ENCODE data around the gene FBXL17. TPM values are rescaled to one million over a fixed set of nuclear protein-coding genes. Genes with fewer than 3 reads are reported as not detected.

Gene FBXL17
- total RNA-seq, 8 experiments from 2014 or later = 14.5 to 30.0 (median 26.6) TPM

- in situ Hi-C loops (cut with MboI; ENCODE audit: low pct_unique_long_range_greater_than_20kb in 2 of 9, low sequenced_read_pairs in 9 of 9, unreplicated experiment in 9 of 9) = no loop called here
- ATAC-seq (replicated peaks in 6 of 8) = no peak
- WGBS, 10 experiments = 71 to 100% (median 100%) methylated on average over 1 of the region's 1 CpG; no CpG with 5 or more reads in 1 of the 10 experiments
- no peak overlapping the region for H3K27ac ChIP-seq
- H3K4me3 ChIP-seq = no peak overlapping the region
- H3K4me1 ChIP-seq (replicated peaks in 1 of 2) = no peaks in the 10 kb centered on the region
Measured at GRCh38 chr5:108104448-108104847, 277.4 kb downstream of the FBXL17 start.

GRCh38 chr5:108102463-108102862, 279.4 kb downstream of the FBXL17 start:
- ATAC-seq (replicated peaks in 6 of 8) = no peak
- in situ Hi-C loops (cut with MboI; ENCODE audit: low pct_unique_long_range_greater_than_20kb in 2 of 9, low sequenced_read_pairs in 9 of 9, unreplicated experiment in 9 of 9) = no loop called here
- Histone ChIP-seq H3K27ac (no peak overlapping the region), H3K4me3 (no peak overlapping the region), H3K4me1 (replicated peaks in 1 of 2) (no peaks in the 10 kb centered on the region)
- 66 to 100% (median 94%) methylated on average over 1 to 3 of the region's 3 CpGs for WGBS, 10 experiments

- no peak overlapping the region for H3K4me3 ChIP-seq
- no peak for ATAC-seq (replicated peaks in 6 of 8)
- H3K4me1 ChIP-seq (replicated peaks in 1 of 2) = no peaks in the 10 kb centered on the region
- in situ Hi-C loops (cut with MboI; ENCODE audit: low pct_unique_long_range_greater_than_20kb in 2 of 9, low sequenced_read_pairs in 9 of 9, unreplicated experiment in 9 of 9) = no loop called here
- 0 to 100% (median 89%) methylated on average over 1 to 3 of the region's 3 CpGs; no CpG with 5 or more reads in 3 of the 10 experiments for WGBS, 10 experiments
- H3K27ac ChIP-seq = no peak overlapping the region
Measured at GRCh38 chr5:108101821-108102220, 280.1 kb downstream of the FBXL17 start.

- H3K4me3 ChIP-seq = no peak overlapping the region
- in situ Hi-C loops (cut with MboI; ENCODE audit: low pct_unique_long_range_greater_than_20kb in 2 of 9, low sequenced_read_pairs in 9 of 9, unreplicated experiment in 9 of 9) = no loop called here
- no peak overlapping the region for H3K27ac ChIP-seq
- WGBS, 10 experiments = 25 to 100% (median 75%) methylated on average over 1 of the region's 1 CpG; no CpG with 5 or more reads in 4 of the 10 experiments
- H3K4me1 ChIP-seq (replicated peaks in 1 of 2) = no peaks in the 10 kb centered on the region
- peak in 4 of 8 experiments; percentile 46 to 98 (median 78) for ATAC-seq (replicated peaks in 6 of 8)
Measured at GRCh38 chr5:108101130-108101529, 280.8 kb downstream of the FBXL17 start.

GRCh38 chr5:108094800-108095199, 287.1 kb downstream of the FBXL17 start:
- H3K4me1 ChIP-seq (replicated peaks in 1 of 2) = peaks cover 0 to 3% of the 10 kb centered on the region in 2 donors
- H3K4me3 ChIP-seq = no peak overlapping the region
- H3K27ac ChIP-seq = no peak overlapping the region
- 0 to 100% (median 85%) methylated on average over 1 of the region's 1 CpG for WGBS, 10 experiments
- in situ Hi-C loops (cut with MboI; ENCODE audit: low pct_unique_long_range_greater_than_20kb in 2 of 9, low sequenced_read_pairs in 9 of 9, unreplicated experiment in 9 of 9) = loop anchor here in 2 of 9 experiments (25.0 kb wide), 2 partner anchors 232 to 407 kb away; no protein-coding TSS in a partner anchor
- peak in 1 of 8 experiments; percentile 39 for ATAC-seq (replicated peaks in 6 of 8)

GRCh38 chr5:108093186-108093585, 288.7 kb downstream of the FBXL17 start:
- H3K4me3 ChIP-seq = no peak overlapping the region
- in situ Hi-C loops (cut with MboI; ENCODE audit: low pct_unique_long_range_greater_than_20kb in 2 of 9, low sequenced_read_pairs in 9 of 9, unreplicated experiment in 9 of 9) = loop anchor here in 2 of 9 experiments (25.0 kb wide), 2 partner anchors 231 to 406 kb away; no protein-coding TSS in a partner anchor
- peaks cover 0 to 3% of the 10 kb centered on the region in 2 donors for H3K4me1 ChIP-seq (replicated peaks in 1 of 2)
- no peak overlapping the region for H3K27ac ChIP-seq
- 0 to 40% (median 18%) methylated on average over 1 to 2 of the region's 2 CpGs for WGBS, 10 experiments
- peak in 3 of 8 experiments; percentile 33 to 58 (median 57) for ATAC-seq (replicated peaks in 6 of 8)

- no peak overlapping the region for H3K27ac ChIP-seq
- peaks cover 0 to 3% of the 10 kb centered on the region in 2 donors for H3K4me1 ChIP-seq (replicated peaks in 1 of 2)
- no peak overlapping the region for H3K4me3 ChIP-seq
- no peak for ATAC-seq (replicated peaks in 6 of 8)
- in situ Hi-C loops (cut with MboI; ENCODE audit: low pct_unique_long_range_greater_than_20kb in 2 of 9, low sequenced_read_pairs in 9 of 9, unreplicated experiment in 9 of 9) = loop anchor here in 2 of 9 experiments (25.0 kb wide), 2 partner anchors 229 to 404 kb away; no protein-coding TSS in a partner anchor
- 53 to 87% (median 79%) methylated on average over 1 to 4 of the region's 4 CpGs for WGBS, 10 experiments
Measured at GRCh38 chr5:108090946-108091345, 291.0 kb downstream of the FBXL17 start.

- no peak overlapping the region for H3K27ac ChIP-seq
- in situ Hi-C loops (cut with MboI; ENCODE audit: low pct_unique_long_range_greater_than_20kb in 2 of 9, low sequenced_read_pairs in 9 of 9, unreplicated experiment in 9 of 9) = loop anchor here in 2 of 9 experiments (25.0 kb wide), 2 partner anchors 222 to 397 kb away; no protein-coding TSS in a partner anchor
- H3K4me1 ChIP-seq (replicated peaks in 1 of 2) = peaks cover 2 to 3% of the 10 kb centered on the region in 2 donors
- 0 to 97% (median 44%) methylated on average over 1 to 7 of the region's 7 CpGs for WGBS, 10 experiments
- no peak overlapping the region for H3K4me3 ChIP-seq
- peak in 2 of 8 experiments; percentile 42 to 69 for ATAC-seq (replicated peaks in 6 of 8)
Measured at GRCh38 chr5:108084105-108084504, 297.8 kb downstream of the FBXL17 start.

- WGBS, 10 experiments = 80 to 100% (median 100%) methylated on average over 1 to 2 of the region's 2 CpGs; no CpG with 5 or more reads in 1 of the 10 experiments
- in situ Hi-C loops (cut with MboI; ENCODE audit: low pct_unique_long_range_greater_than_20kb in 2 of 9, low sequenced_read_pairs in 9 of 9, unreplicated experiment in 9 of 9) = loop anchor here in 2 of 9 experiments (25.0 kb wide), 2 partner anchors 221 to 396 kb away; no protein-coding TSS in a partner anchor
- Histone ChIP-seq H3K4me3 (no peak overlapping the region), H3K4me1 (replicated peaks in 1 of 2) (peaks cover 2 to 3% of the 10 kb centered on the region in 2 donors), H3K27ac (no peak overlapping the region)
- ATAC-seq (replicated peaks in 6 of 8) = peak in 3 of 8 experiments; percentile 15 to 91 (median 24)
Measured at GRCh38 chr5:108083232-108083631, 298.7 kb downstream of the FBXL17 start.

- Histone ChIP-seq H3K27ac (no peak overlapping the region), H3K4me1 (replicated peaks in 1 of 2) (peaks cover 2 to 3% of the 10 kb centered on the region in 2 donors), H3K4me3 (no peak overlapping the region)
- 60 to 100% (median 100%) methylated on average over 1 to 3 of the region's 3 CpGs; no CpG with 5 or more reads in 3 of the 10 experiments for WGBS, 10 experiments
- in situ Hi-C loops (cut with MboI; ENCODE audit: low pct_unique_long_range_greater_than_20kb in 2 of 9, low sequenced_read_pairs in 9 of 9, unreplicated experiment in 9 of 9) = loop anchor here in 2 of 9 experiments (25.0 kb wide), 2 partner anchors 219 to 394 kb away; no protein-coding TSS in a partner anchor
- ATAC-seq (replicated peaks in 6 of 8) = no peak
Measured at GRCh38 chr5:108081707-108082106, 300.2 kb downstream of the FBXL17 start.

- no peak overlapping the region for H3K4me3 ChIP-seq
- in situ Hi-C loops (cut with MboI; ENCODE audit: low pct_unique_long_range_greater_than_20kb in 2 of 9, low sequenced_read_pairs in 9 of 9, unreplicated experiment in 9 of 9) = loop anchor here in 2 of 9 experiments (25.0 kb wide), 2 partner anchors 217 to 392 kb away; no protein-coding TSS in a partner anchor
Measured at GRCh38 chr5:108079753-108080152, 302.1 kb downstream of the FBXL17 start.

GRCh38 chr5:108078882-108079281, 303.0 kb downstream of the FBXL17 start:
- in situ Hi-C loops (cut with MboI; ENCODE audit: low pct_unique_long_range_greater_than_20kb in 2 of 9, low sequenced_read_pairs in 9 of 9, unreplicated experiment in 9 of 9) = loop anchor here in 2 of 9 experiments (25.0 kb wide), 2 partner anchors 217 to 392 kb away; no protein-coding TSS in a partner anchor
- WGBS, 10 experiments = 43 to 100% (median 83%) methylated on average over 1 of the region's 1 CpG
- H3K4me3 ChIP-seq = no peak overlapping the region

More at GRCh38 chr5:108079753-108080152, 302.1 kb downstream of the FBXL17 start:
- peaks cover 2 to 3% of the 10 kb centered on the region in 2 donors for H3K4me1 ChIP-seq (replicated peaks in 1 of 2)
- H3K27ac ChIP-seq = no peak overlapping the region
- peak in 6 of 8 experiments; percentile 10 to 46 (median 44) for ATAC-seq (replicated peaks in 6 of 8)

GRCh38 chr5:108078345-108078744, 303.6 kb downstream of the FBXL17 start:
- H3K27ac ChIP-seq = no peak overlapping the region
- in situ Hi-C loops (cut with MboI; ENCODE audit: low pct_unique_long_range_greater_than_20kb in 2 of 9, low sequenced_read_pairs in 9 of 9, unreplicated experiment in 9 of 9) = loop anchor here in 2 of 9 experiments (25.0 kb wide), 2 partner anchors 216 to 391 kb away; no protein-coding TSS in a partner anchor
- H3K4me1 ChIP-seq (replicated peaks in 1 of 2) = peaks cover 2 to 3% of the 10 kb centered on the region in 2 donors
- no peak overlapping the region for H3K4me3 ChIP-seq
- WGBS, 10 experiments = 49 to 100% (median 72%) methylated on average over 1 to 3 of the region's 3 CpGs; no CpG with 5 or more reads in 2 of the 10 experiments
- ATAC-seq (replicated peaks in 6 of 8) = no peak

More at GRCh38 chr5:108078882-108079281, 303.0 kb downstream of the FBXL17 start:
- no peak for ATAC-seq (replicated peaks in 6 of 8)
- peaks cover 2 to 3% of the 10 kb centered on the region in 2 donors for H3K4me1 ChIP-seq (replicated peaks in 1 of 2)
- no peak overlapping the region for H3K27ac ChIP-seq
